ENCODE measurements around the gene TMX3.

TMX3 gene

GRCh38 chr18:68728081-68728700 lies 13.3 kb upstream of the TMX3 start:
- no peaks in the 10 kb centered on the region for H3K27me3 ChIP-seq (ENCODE audit: control insufficient read depth, insufficient read depth, low read length)
- H3K36me3 ChIP-seq (ENCODE audit: control insufficient read depth, insufficient read depth, low read length) = no peaks in the 10 kb centered on the region
- no peak overlapping the region for H3K4me3 ChIP-seq (ENCODE audit: low read length)

DNA sequence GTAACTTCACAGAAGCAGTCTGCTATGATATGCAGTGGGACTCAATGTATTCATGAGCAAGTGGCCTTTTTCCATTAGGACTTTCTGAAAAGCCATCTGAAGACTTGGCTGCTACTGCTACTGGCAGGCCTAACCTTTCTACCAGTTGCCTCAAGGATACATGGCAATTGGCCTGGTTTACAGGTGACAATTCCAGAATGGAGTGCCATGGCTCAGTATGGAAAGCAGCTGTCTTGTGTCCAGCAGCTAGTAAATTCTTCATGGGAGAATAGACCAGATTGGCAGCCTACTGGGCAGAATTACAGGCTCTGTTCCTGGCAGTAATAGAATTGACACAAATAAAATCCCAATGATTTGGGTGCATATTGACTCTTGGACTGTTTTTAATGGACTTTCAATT lies 12.6 kb upstream of the TMX3 start:
- no peaks in the 10 kb centered on the region for H3K27me3 ChIP-seq (ENCODE audit: control insufficient read depth, insufficient read depth, low read length)
- H3K36me3 ChIP-seq (ENCODE audit: control insufficient read depth, insufficient read depth, low read length) = no peaks in the 10 kb centered on the region
- no peak overlapping the region for H3K9ac ChIP-seq (ENCODE audit: low read length)
- no peaks in the 10 kb centered on the region for H3K4me1 ChIP-seq (ENCODE audit: control insufficient read depth, insufficient read depth, low read length)
- no peak overlapping the region for H3K4me3 ChIP-seq (ENCODE audit: low read length)
- H3K9me3 ChIP-seq (ENCODE audit: control insufficient read depth, low read length) = no peaks in the 10 kb centered on the region

More at GRCh38 chr18:68728081-68728700, 13.3 kb upstream of the TMX3 start:
- Histone ChIP-seq H3K9me3 (ENCODE audit: control insufficient read depth, low read length) (no peaks in the 10 kb centered on the region), H3K4me1 (ENCODE audit: control insufficient read depth, insufficient read depth, low read length) (no peaks in the 10 kb centered on the region), H3K9ac (ENCODE audit: low read length) (no peak overlapping the region)

GRCh38 chr18:68725346-68725745 lies 10.4 kb upstream of the TMX3 start:
- no peak overlapping the region for H3K9ac ChIP-seq (ENCODE audit: low read length)
- H3K4me1 ChIP-seq (ENCODE audit: control insufficient read depth, insufficient read depth, low read length) = no peaks in the 10 kb centered on the region
- H3K27me3 ChIP-seq (ENCODE audit: control insufficient read depth, insufficient read depth, low read length) = no peaks in the 10 kb centered on the region
- no peak overlapping the region for H3K4me3 ChIP-seq (ENCODE audit: low read length)
- H3K36me3 ChIP-seq (ENCODE audit: control insufficient read depth, insufficient read depth, low read length) = no peaks in the 10 kb centered on the region
- H3K9me3 ChIP-seq (ENCODE audit: control insufficient read depth, low read length) = no peaks in the 10 kb centered on the region

DNA sequence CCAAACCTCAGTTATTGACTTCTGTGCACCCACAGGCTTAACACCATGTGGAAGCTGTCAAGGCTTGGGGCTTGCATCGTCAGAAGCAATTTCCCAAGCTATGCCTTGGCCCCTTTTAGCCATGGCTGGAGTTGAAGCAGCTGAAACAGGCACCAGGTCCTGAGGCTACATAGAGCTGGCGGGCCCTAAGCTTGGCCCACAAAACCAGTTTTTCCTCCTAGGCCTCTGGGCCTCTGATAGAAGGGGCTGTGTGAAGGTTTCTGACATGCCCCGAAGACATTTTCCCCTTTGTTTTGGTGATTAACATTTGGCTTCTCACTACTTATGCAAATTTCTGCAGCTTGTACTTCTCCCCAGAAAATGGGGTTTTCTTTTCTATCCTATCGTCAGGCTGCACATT lies 9.1 kb upstream of the TMX3 start:
- H3K4me1 ChIP-seq (ENCODE audit: control insufficient read depth, insufficient read depth, low read length) = no peaks in the 10 kb centered on the region

GRCh38 chr18:68723539-68723938 lies 8.6 kb upstream of the TMX3 start:
- Histone ChIP-seq H3K4me3 (ENCODE audit: low read length) (no peak overlapping the region), H3K4me1 (ENCODE audit: control insufficient read depth, insufficient read depth, low read length) (no peaks in the 10 kb centered on the region), H3K27me3 (ENCODE audit: control insufficient read depth, insufficient read depth, low read length) (no peaks in the 10 kb centered on the region), H3K36me3 (ENCODE audit: control insufficient read depth, insufficient read depth, low read length) (no peaks in the 10 kb centered on the region), H3K9me3 (ENCODE audit: control insufficient read depth, low read length) (no peaks in the 10 kb centered on the region), H3K9ac (ENCODE audit: low read length) (no peak overlapping the region)

More for the DNA sequence above, 9.1 kb upstream of the TMX3 start:
- Histone ChIP-seq H3K4me3 (ENCODE audit: low read length) (no peak overlapping the region), H3K27me3 (ENCODE audit: control insufficient read depth, insufficient read depth, low read length) (no peaks in the 10 kb centered on the region), H3K36me3 (ENCODE audit: control insufficient read depth, insufficient read depth, low read length) (no peaks in the 10 kb centered on the region), H3K9me3 (ENCODE audit: control insufficient read depth, low read length) (no peaks in the 10 kb centered on the region), H3K9ac (ENCODE audit: low read length) (no peak overlapping the region)

DNA sequence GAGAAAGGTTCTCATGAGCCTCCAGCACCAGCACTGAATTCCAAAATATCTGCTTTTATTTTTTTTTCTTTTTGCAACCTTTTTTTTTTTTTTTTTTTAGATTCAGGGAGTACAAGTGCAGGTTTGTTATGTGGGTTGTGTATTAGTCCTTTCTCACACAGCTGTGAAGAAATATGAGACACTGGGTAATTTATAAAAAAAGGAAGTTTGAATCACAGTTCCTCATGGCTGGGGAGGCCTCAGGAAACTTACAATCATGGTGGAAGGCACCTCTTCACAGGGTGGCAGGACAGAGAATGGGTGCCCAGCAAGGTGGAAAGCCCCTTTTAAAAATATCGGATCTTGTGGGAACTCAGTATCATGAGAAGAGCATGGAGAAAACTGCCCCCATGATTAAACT lies 7.9 kb upstream of the TMX3 start:
- Histone ChIP-seq H3K4me1 (ENCODE audit: control insufficient read depth, insufficient read depth, low read length) (no peaks in the 10 kb centered on the region), H3K4me3 (ENCODE audit: low read length) (no peak overlapping the region), H3K9me3 (ENCODE audit: control insufficient read depth, low read length) (no peaks in the 10 kb centered on the region), H3K36me3 (ENCODE audit: control insufficient read depth, insufficient read depth, low read length) (no peaks in the 10 kb centered on the region), H3K27me3 (ENCODE audit: control insufficient read depth, insufficient read depth, low read length) (no peaks in the 10 kb centered on the region), H3K9ac (ENCODE audit: low read length) (no peak overlapping the region)

- no peaks in the 10 kb centered on the region for H3K9me3 ChIP-seq (ENCODE audit: control insufficient read depth, low read length)
- no peak overlapping the region for H3K4me3 ChIP-seq (ENCODE audit: low read length)
- no peaks in the 10 kb centered on the region for H3K36me3 ChIP-seq (ENCODE audit: control insufficient read depth, insufficient read depth, low read length)
- H3K9ac ChIP-seq (ENCODE audit: low read length) = peak overlapping the region; percentile 37
- H3K27me3 ChIP-seq (ENCODE audit: control insufficient read depth, insufficient read depth, low read length) = no peaks in the 10 kb centered on the region
- H3K4me1 ChIP-seq (ENCODE audit: control insufficient read depth, insufficient read depth, low read length) = no peaks in the 10 kb centered on the region
Measured at GRCh38 chr18:68721681-68722583, 7.0 kb upstream of the TMX3 start.

- H3K36me3 ChIP-seq (ENCODE audit: control insufficient read depth, insufficient read depth, low read length) = no peaks in the 10 kb centered on the region
- no peaks in the 10 kb centered on the region for H3K27me3 ChIP-seq (ENCODE audit: control insufficient read depth, insufficient read depth, low read length)
- H3K4me3 ChIP-seq (ENCODE audit: low read length) = peak overlapping the region; percentile 73
- peak overlapping the region; percentile 74 for H3K9ac ChIP-seq (ENCODE audit: low read length)
- no peaks in the 10 kb centered on the region for H3K4me1 ChIP-seq (ENCODE audit: control insufficient read depth, insufficient read depth, low read length)
- no peaks in the 10 kb centered on the region for H3K9me3 ChIP-seq (ENCODE audit: control insufficient read depth, low read length)
Measured at GRCh38 chr18:68714366-68714711, 569 bp downstream of the TMX3 start.

- Histone ChIP-seq H3K36me3 (ENCODE audit: control insufficient read depth, insufficient read depth, low read length) (no peaks in the 10 kb centered on the region), H3K9ac (ENCODE audit: low read length) (peak overlapping the region; percentile 74), H3K27me3 (ENCODE audit: control insufficient read depth, insufficient read depth, low read length) (no peaks in the 10 kb centered on the region), H3K4me3 (ENCODE audit: low read length) (peak overlapping the region; percentile 73), H3K9me3 (ENCODE audit: control insufficient read depth, low read length) (no peaks in the 10 kb centered on the region), H3K4me1 (ENCODE audit: control insufficient read depth, insufficient read depth, low read length) (no peaks in the 10 kb centered on the region)
Measured at GRCh38 chr18:68713796-68714195, 1.1 kb downstream of the TMX3 start.

DNA sequence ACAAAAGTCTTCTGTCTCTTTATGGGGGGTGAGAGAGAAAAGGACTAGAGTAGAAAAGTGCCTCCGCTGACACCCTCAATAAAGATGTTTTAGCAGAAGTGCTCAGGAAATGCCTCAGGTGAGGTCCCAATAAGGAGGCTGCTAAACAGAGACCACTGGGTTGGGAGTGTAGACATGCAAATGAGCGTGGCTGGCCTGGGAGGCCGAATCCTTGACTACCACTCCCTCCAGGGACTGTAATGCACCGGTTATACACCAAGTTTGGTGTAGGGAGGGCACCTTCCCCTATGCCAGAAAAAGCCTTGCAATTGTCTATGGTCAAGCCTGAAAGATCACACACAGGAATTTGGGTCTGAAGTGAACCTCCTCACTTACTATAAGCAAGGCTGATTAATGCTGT lies 1.8 kb downstream of the TMX3 start:
- Histone ChIP-seq H3K4me3 (ENCODE audit: low read length) (no peak overlapping the region), H3K9me3 (ENCODE audit: control insufficient read depth, low read length) (no peaks in the 10 kb centered on the region)

DNA sequence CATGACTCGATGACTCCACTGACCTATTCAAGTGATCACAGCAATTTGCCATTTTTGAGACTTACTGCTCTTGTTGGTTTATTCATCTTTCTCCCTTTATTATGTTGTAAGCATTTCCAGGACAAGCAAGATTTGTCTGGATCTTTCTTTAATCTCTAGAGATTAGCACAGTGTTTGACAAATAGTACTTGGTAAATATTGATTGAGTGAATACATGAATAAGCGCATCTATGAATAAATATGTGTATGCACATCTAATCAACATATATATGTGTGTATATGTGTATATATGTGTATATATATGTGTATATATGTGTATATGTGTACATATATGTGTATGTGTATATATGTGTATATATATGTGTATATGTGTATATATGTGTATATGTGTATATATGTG lies 7.3 kb downstream of the TMX3 start:
- Histone ChIP-seq H3K36me3 (ENCODE audit: control insufficient read depth, insufficient read depth, low read length) (no peaks in the 10 kb centered on the region), H3K4me1 (ENCODE audit: control insufficient read depth, insufficient read depth, low read length) (no peaks in the 10 kb centered on the region), H3K9ac (ENCODE audit: low read length) (no peak overlapping the region), H3K27me3 (ENCODE audit: control insufficient read depth, insufficient read depth, low read length) (no peaks in the 10 kb centered on the region), H3K9me3 (ENCODE audit: control insufficient read depth, low read length) (no peaks in the 10 kb centered on the region), H3K4me3 (ENCODE audit: low read length) (no peak overlapping the region)

More for the DNA sequence above, 1.8 kb downstream of the TMX3 start:
- no peak overlapping the region for H3K9ac ChIP-seq (ENCODE audit: low read length)
- no peaks in the 10 kb centered on the region for H3K4me1 ChIP-seq (ENCODE audit: control insufficient read depth, insufficient read depth, low read length)
- H3K27me3 ChIP-seq (ENCODE audit: control insufficient read depth, insufficient read depth, low read length) = no peaks in the 10 kb centered on the region
- no peaks in the 10 kb centered on the region for H3K36me3 ChIP-seq (ENCODE audit: control insufficient read depth, insufficient read depth, low read length)

DNA sequence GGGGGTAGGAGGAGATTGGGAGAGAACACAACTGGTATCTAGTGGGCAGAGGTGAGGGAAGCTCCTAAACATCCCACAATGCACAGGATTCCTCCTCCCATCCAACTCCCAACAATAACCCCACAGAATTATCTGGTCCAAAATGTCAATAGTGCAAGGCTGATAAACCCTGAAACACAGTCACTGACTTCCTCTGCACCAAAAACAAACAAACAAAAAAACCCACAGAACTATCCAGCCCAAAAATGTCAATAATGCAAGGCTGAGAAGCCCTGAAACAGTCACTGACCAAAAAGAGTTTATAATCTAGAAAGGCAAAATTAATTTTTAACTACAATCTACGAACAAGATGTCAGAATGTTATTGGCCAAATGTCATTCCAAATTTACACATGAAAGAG lies 9.8 kb downstream of the TMX3 start:
- H3K9me3 ChIP-seq (ENCODE audit: control insufficient read depth, low read length) = no peaks in the 10 kb centered on the region
- H3K4me3 ChIP-seq (ENCODE audit: low read length) = no peak overlapping the region
- H3K9ac ChIP-seq (ENCODE audit: low read length) = no peak overlapping the region
- H3K4me1 ChIP-seq (ENCODE audit: control insufficient read depth, insufficient read depth, low read length) = no peaks in the 10 kb centered on the region
- H3K36me3 ChIP-seq (ENCODE audit: control insufficient read depth, insufficient read depth, low read length) = no peaks in the 10 kb centered on the region
- no peaks in the 10 kb centered on the region for H3K27me3 ChIP-seq (ENCODE audit: control insufficient read depth, insufficient read depth, low read length)
